Prostate gland (tissue), 2 donors: ENCODE measurements around the gene MRM2.

Experiments used
- CTCF ChIP-seq, 4 experiments: fragments of 200-600 bp in 2 of 4; fragments of 450-650 bp in 2 of 4; sonication (generic) in 2 of 4; IDR thresholded peaks; 1 replicate in 3 of 4; 2 replicates in 1 of 4; pipeline ENCODE4 v1.5.1; 2016 to 2019; ENCODE audit warnings: antibody characterized with exemption in 4 of 4, mild to moderate bottlenecking in 2 of 4, moderate library complexity in 2 of 4
- POLR2A ChIP-seq: fragments of 450-650 bp; IDR thresholded peaks from one replicate; pipeline ENCODE4 v1.6.1; 2016; ENCODE audit warnings: antibody characterized with exemption, mild to moderate bottlenecking

GRCh38 chr7:2239242-2239641, 2.8 kb downstream of the MRM2 start:
- TF ChIP-seq CTCF (IDR thresholded peaks at IDR 0.05) = no peak
- TF ChIP-seq POLR2A = no peak
